Thyroid gland (tissue), 4 donors: ENCODE measurements around the gene SEC14L1. TPM values are rescaled to one million over a fixed set of nuclear protein-coding genes. Genes with fewer than 3 reads are reported as not detected.
A peak's percentile ranks its signal among the peaks of the same experiment; 100 is the strongest.
"Not testable (repeated sequence)": the region's sequence is repeated elsewhere in the genome, so short reads cannot be mapped to it uniquely, and the experiment has no call there.

ENCODE experiments used
- DNase-seq, 2 donors: peaks; one replicate each; pipeline ENCODE4 v3.0.0-alpha.2; 2019
- H3K27ac ChIP-seq, 3 donors: fragments of 200-600 bp; sonication (generic); 1 replicate in 2 of 3; 2 replicates in 1 of 3; pipeline ENCODE4 v1.5.1; 2016 to 2019; ENCODE audit warnings: mild to moderate bottlenecking in 1 of 3, moderate library complexity in 1 of 3
- H3K27me3 ChIP-seq: fragments of 200-600 bp; sonication (generic); one replicate; pipeline ENCODE4 v1.5.1; 2019
- H3K36me3 ChIP-seq, 2 donors: fragments of 200-600 bp; sonication (generic); one replicate each; pipeline ENCODE4 v1.5.1; 2016 to 2019
- H3K4me1 ChIP-seq, 2 donors: fragments of 200-600 bp; sonication (generic); one replicate each; pipeline ENCODE4 v1.5.1; 2017 to 2019
- H3K4me3 ChIP-seq, 3 donors: fragments of 200-600 bp; sonication (generic); replicated peaks in 1 of 3; 1 replicate in 2 of 3; 2 replicates in 1 of 3; pipeline ENCODE4 v1.5.1; 2016; ENCODE audit warnings: mild to moderate bottlenecking in 1 of 3
- H3K9me3 ChIP-seq: fragments of 200-600 bp; sonication (generic); one replicate; pipeline ENCODE4 v1.5.1; 2017
- POLR2A ChIP-seq, 2 donors: fragments of 450-650 bp; IDR thresholded peaks; one replicate each; pipeline ENCODE4 v1.6.1; 2017; ENCODE audit warnings: antibody characterized with exemption in 2 of 2, mild to moderate bottlenecking in 2 of 2, moderate library complexity in 1 of 2
- WGBS, 2 donors: methylation state at CpG; one replicate each; pipeline ENCODE4 v1.1.5; 2017; 5-methylcytosine and 5-hydroxymethylcytosine counted together
- intact Hi-C: fragments of 100-400 bp; cut with DNase I; formaldehyde crosslinking; loops from one replicate; pipeline ENCODE4 v1.15.1; 2023
- total RNA-seq, 4 donors: library from RNA; depleted of rRNA; stranded (reverse); fragments of >200 nt; gene quantifications; one replicate each; pipeline ENCODE4 v1.2.3, GENCODE V29; 2016
- TF ChIP-seq, protein P1 (sequence below), 6 experiments: fragments of 200-600 bp in 3 of 6; fragments of 450-650 bp in 3 of 6; sonication (generic) in 3 of 6; IDR thresholded peaks; one replicate each; pipeline ENCODE4 v1.5.1; 2016 to 2019; ENCODE audit warnings: antibody characterized with exemption in 6 of 6, mild to moderate bottlenecking in 2 of 6, inconsistent platforms in 1 of 6, moderate library complexity in 1 of 6

Gene SEC14L1
- total RNA-seq, 4 donors from 2014 or later: 57.6 to 287 (median 102) TPM

DNA sequence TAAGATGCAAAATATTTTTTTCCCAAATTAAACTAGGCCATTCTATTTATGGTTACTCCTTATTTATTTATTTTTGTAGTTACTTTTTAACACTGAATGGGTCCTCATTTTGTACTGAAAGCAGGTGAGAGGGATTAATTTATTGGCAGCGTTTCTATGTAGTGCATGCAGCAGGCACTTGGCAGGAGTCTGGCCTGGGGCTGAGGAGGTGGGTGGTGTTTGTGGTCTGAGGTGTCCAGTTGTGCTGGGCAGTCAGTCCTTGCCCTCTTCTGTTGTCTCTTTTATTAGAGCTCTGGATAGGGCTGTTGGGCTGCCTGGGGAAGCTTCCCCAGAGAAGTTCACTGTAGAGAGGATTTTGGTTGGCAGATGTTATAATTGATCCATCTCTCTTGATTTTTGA lies 12.7 kb downstream of the SEC14L1 start:
- intact Hi-C loops: no loop called here
- TF ChIP-seq, protein P1, sequence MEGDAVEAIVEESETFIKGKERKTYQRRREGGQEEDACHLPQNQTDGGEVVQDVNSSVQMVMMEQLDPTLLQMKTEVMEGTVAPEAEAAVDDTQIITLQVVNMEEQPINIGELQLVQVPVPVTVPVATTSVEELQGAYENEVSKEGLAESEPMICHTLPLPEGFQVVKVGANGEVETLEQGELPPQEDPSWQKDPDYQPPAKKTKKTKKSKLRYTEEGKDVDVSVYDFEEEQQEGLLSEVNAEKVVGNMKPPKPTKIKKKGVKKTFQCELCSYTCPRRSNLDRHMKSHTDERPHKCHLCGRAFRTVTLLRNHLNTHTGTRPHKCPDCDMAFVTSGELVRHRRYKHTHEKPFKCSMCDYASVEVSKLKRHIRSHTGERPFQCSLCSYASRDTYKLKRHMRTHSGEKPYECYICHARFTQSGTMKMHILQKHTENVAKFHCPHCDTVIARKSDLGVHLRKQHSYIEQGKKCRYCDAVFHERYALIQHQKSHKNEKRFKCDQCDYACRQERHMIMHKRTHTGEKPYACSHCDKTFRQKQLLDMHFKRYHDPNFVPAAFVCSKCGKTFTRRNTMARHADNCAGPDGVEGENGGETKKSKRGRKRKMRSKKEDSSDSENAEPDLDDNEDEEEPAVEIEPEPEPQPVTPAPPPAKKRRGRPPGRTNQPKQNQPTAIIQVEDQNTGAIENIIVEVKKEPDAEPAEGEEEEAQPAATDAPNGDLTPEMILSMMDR (IDR thresholded peaks at IDR 0.05): no peak
- no peak for TF ChIP-seq POLR2A (IDR thresholded peaks at IDR 0.05)
- 14 to 33% methylated on average over 1 of the region's 1 CpG for WGBS, 2 donors
- peak overlapping the region; percentile 64 to 94 (median 76) for H3K27ac ChIP-seq
- no peaks in the 10 kb centered on the region for H3K27me3 ChIP-seq
- no peak overlapping the region for H3K4me3 ChIP-seq
- H3K36me3 ChIP-seq: peaks cover 0 to 4% of the 10 kb centered on the region in 2 donors
- peak; percentile 37 for DNase-seq
- no peaks in the 10 kb centered on the region for H3K9me3 ChIP-seq
- H3K4me1 ChIP-seq: peaks cover 28 to 53% of the 10 kb centered on the region in 2 donors

DNA sequence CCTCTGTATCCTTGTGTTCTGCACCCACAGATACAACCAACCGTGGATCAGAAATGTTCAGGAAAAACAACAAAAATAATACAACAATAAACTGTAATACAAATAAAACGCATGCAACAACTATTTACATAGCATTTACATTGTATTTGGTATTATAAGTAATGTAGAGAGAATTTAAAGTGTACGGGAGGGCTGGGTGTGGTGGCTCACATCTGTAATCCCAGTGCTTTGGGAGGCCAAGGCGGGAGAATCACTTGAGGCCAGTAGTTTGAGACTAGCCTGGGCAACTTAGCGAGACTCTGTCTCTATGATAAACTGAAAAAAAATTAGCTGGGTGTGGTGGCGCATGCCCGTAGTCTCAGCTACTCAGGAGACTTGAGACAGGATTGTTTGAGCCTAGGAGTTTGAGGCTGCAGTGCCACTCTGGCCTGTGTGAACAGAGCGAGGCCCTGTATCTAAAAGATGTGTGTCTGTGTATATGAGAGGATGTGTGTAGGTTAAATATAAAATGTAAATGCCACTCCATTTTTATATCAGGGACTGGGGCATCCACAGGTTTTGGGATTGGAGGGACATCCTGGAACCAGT lies 13.3 kb downstream of the SEC14L1 start:
- TF ChIP-seq, protein P1 (IDR thresholded peaks at IDR 0.05): no peak
- TF ChIP-seq POLR2A (IDR thresholded peaks at IDR 0.05): no peak
- Histone ChIP-seq H3K27ac (peak overlapping the region in 2 of 3 donors; percentile 28 to 76), H3K4me3 (no peak overlapping the region), H3K27me3 (no peaks in the 10 kb centered on the region), H3K4me1 (peaks cover 23 to 47% of the 10 kb centered on the region in 2 donors), H3K36me3 (peaks cover 0 to 4% of the 10 kb centered on the region in 2 donors), H3K9me3 (no peaks in the 10 kb centered on the region)
- 90 to 93% methylated on average over 8 of the region's 8 CpGs for WGBS, 2 donors
- DNase-seq: no peak
- intact Hi-C loops: no loop called here

DNA sequence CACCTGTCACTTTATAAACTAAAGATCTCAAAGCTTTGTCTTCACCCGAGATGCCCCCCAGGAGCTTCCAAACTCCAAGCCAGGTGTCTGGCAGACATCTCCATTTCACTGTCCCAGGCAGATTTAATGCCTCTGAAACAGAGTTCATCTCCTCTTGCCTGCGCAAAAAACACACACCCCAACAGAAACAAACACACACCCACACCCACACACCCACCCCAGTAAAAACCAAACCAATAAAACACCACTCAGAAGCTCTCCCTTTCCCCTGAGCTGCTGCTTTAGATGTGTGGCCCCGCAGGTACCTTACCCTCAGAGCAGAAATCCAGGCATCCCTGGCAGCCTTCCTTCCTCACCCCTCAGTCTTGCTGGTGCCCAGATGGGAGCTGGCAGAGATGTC lies 14.4 kb downstream of the SEC14L1 start:
- intact Hi-C loops: no loop called here
- peaks cover 23 to 43% of the 10 kb centered on the region in 2 donors for H3K4me1 ChIP-seq

DNA sequence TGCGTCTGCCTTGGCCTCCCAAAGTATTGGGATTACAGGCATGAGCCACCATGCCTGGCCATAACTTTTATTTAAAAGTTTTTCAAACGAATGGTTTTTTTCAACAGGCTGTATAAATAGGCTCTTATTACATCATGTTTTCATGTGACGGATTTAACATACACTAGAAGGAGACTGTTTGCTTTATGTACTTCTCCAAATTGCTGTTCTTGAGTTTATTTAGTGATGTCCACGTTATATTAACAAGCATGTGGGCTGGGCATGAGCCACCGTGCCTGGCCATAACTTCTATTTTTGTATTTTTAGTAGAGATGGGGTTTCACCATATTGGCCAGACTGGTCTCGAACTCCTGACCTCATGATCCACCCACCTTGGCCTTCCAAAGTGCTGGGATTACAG lies 17.0 kb downstream of the SEC14L1 start:
- DNase-seq, H3K36me3 ChIP-seq, H3K4me3 ChIP-seq, intact Hi-C loops, H3K9me3 ChIP-seq, H3K27me3 ChIP-seq: not testable (repeated sequence)
- 75 to 78% methylated on average over 6 of the region's 6 CpGs for WGBS, 2 donors
- Histone ChIP-seq H3K27ac (peak overlapping the region in 2 of 3 donors; percentile 17 to 41), H3K4me1 (peaks cover 31 to 42% of the 10 kb centered on the region in 2 donors)

More for the DNA sequence above, 14.4 kb downstream of the SEC14L1 start:
- TF ChIP-seq, protein P1 (IDR thresholded peaks at IDR 0.05): no peak
- TF ChIP-seq POLR2A (IDR thresholded peaks at IDR 0.05): no peak
- Histone ChIP-seq H3K9me3 (no peaks in the 10 kb centered on the region), H3K4me3 (no peak overlapping the region), H3K27ac (peak overlapping the region in 2 of 3 donors; percentile 5 to 30), H3K27me3 (no peaks in the 10 kb centered on the region), H3K36me3 (peaks cover 0 to 3% of the 10 kb centered on the region in 2 donors)
- no peak for DNase-seq
- WGBS, 2 donors: 76 to 78% methylated on average over 3 of the region's 3 CpGs

DNA sequence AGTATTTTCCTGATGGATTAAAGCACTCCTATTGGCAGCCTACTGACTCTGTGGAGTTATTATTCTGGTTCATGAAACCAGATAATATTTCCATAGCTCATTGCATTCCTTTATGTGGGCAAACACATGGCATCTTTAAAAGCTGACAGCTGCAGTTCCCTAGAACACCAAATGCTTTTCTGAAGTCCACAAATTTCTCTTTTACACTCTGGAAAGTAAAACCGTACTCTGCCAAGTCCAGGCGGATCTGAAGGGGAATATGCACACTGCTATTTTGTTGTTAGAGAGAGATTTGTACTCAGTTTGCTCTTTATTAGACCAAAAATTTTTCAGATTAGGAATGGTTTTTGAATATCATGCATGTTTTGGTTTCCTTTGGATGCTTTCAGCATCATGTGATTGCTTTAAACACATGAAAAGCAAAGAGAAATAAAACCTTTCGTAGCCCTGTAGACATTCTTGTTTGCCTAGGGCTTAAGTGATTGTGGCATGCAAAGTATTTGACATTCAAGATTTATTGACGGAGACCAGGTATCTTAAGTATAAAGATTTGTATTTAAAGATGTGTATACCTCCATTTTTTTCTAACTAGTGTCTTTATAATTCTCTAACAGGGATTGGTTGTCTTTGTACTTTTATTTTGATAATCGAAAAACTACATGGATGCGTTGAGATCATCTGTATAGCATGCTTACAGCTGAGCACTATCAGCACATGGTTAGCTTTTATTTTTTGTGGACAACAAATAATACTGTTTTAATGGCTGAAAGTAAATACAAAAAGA lies 19.5 kb downstream of the SEC14L1 start:
- TF ChIP-seq, protein P1 (IDR thresholded peaks at IDR 0.05): no peak
- no peak for TF ChIP-seq POLR2A (IDR thresholded peaks at IDR 0.05)
- intact Hi-C loops: no loop called here
- no peaks in the 10 kb centered on the region for H3K36me3 ChIP-seq
- 50 to 53% methylated on average over 6 of the region's 6 CpGs for WGBS, 2 donors
- H3K9me3 ChIP-seq: no peaks in the 10 kb centered on the region
- no peak for DNase-seq
- H3K4me1 ChIP-seq: peaks cover 33 to 44% of the 10 kb centered on the region in 2 donors
- H3K4me3 ChIP-seq: no peak overlapping the region
- peak overlapping the region; percentile 12 to 51 (median 31) for H3K27ac ChIP-seq
- H3K27me3 ChIP-seq: no peaks in the 10 kb centered on the region
